Measurements from ENCODE around the gene SLC38A6.
"Not testable (repeated sequence)": the region's sequence is repeated elsewhere in the genome, so short reads cannot be mapped to it uniquely, and the experiment has no call there.

Gene SLC38A6

GRCh38 chr14:61063461-61063860 is 82.4 kb downstream of the SLC38A6 start:
- DNase-seq: no peak

GRCh38 chr14:61064210-61064609 is 83.2 kb downstream of the SLC38A6 start:
- DNase-seq: no peak

- no peak for DNase-seq
Measured at GRCh38 chr14:61064856-61065255, 83.8 kb downstream of the SLC38A6 start.

DNA sequence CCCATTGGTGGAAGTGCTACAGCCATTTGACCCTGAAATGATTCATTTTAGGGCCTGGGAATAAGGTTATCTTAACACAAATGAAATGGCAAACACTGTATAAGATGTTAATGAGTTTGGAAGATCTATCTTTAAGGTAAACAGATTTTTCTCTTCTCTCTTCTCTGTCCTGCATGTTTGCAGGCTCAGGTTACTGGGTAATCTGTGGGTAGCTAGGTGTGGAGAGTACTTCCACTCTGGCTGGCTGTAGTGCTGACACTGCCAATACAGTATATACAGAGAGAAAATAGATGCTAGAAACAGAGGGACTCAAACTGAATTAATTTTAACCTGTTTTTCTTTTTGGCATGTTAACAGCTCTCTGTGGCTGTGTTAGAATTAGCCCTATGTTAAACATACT is 84.6 kb downstream of the SLC38A6 start:
- no peak for DNase-seq

GRCh38 chr14:61072442-61072841 is 91.4 kb downstream of the SLC38A6 start:
- DNase-seq: not testable (repeated sequence)

DNA sequence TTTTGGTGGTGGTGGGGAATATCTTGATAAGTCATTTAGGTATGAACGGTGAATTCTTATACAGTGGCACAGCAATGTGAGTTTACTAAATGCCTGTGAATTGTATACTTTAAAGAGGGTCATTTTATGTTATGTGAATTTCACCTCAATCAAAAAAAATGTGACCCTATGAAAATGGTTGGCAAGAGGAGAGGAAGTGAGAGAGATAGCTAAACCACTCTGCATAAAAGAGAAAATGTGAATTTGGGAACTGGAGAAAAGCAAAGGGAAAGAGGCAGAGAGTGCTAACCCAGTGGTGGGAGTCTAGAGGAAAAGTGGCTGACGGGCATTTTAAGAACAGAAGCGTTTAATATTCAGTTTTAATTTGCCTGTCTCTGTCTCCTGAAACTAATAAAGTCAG is 93.8 kb downstream of the SLC38A6 start:
- no peak for DNase-seq

- DNase-seq: no peak
Measured at GRCh38 chr14:61076556-61076955, 95.5 kb downstream of the SLC38A6 start.

DNA sequence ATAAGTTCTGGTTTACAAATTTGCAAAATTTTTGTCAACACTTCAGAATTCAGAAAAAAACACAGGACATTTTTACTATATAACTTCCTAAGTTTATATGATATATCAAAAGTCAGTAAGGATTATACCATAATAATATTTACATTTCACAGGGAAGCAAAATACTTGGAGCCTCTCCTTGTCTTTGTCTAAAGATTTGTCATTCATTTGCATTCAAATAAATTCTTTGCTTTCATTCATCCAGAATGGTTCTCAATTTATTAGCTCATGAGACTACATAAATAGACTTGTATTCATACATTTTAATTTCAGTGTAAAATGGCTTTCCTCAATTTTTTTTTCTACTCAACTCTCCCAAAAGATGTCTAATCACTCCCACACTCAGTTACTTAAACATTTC is 96.4 kb downstream of the SLC38A6 start:
- DNase-seq: no peak

DNA sequence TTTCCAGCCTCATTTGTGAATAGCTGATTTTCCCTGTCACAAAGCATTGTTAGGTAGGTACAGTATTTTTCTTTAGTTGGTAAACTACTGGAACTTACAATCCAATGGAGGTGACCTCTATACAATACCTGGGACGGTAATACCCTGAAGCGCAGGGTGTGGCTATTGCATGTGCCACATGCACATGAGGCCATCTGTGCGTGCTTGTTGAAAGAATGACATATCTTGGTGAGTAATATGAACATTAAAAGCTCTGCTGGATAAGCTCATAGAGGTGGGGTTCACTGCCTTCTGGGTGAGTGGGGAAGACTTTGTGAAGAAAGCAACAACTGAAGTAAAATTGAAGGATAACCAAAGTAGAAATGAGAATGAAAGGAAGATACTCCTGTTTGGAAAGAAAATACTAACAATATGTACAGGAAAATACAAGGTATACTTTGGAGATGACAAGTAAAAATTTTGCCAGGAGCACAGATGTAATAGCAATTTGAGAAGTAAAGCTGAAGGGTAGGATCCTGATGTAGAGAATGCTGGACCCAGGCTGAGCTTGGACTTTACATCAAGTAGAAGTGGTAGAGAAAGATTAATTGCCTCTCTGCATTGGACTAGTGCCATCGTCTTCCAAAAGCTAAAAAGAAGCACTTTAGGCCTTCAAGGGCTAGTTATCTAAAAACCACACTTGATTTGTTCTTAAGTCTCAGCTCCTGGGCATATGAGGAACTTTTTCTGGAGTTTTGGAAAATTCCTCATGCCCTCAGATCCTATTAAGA is 97.1 kb downstream of the SLC38A6 start:
- DNase-seq: no peak

DNA sequence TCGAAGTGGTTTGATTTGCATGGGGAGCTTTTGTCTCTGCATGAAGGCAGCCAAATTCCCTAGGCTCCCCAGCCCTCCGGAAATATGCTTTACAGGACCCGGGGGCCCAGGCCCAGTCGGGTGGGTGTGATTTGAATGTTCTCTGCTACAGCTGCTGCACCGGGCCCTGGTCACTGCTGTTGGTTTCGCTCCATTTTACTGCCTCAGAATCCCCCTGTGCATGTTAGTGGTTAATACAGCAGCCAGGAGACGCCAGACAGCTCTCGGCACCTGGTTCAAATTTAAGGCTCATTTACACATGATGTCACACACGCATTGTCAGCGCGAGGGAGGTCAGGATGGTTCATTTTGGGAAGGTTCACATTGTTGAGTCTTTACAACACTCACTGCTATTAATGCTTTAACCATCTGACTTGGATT is 99.6 kb downstream of the SLC38A6 start:
- no peak for DNase-seq

GRCh38 chr14:61088081-61088480 is 107.0 kb downstream of the SLC38A6 start:
- no peak for DNase-seq

- no peak for DNase-seq
Measured at GRCh38 chr14:61089126-61089750, 108.2 kb downstream of the SLC38A6 start.

GRCh38 chr14:61090432-61091216 is 109.6 kb downstream of the SLC38A6 start:
- no peak for DNase-seq

DNA sequence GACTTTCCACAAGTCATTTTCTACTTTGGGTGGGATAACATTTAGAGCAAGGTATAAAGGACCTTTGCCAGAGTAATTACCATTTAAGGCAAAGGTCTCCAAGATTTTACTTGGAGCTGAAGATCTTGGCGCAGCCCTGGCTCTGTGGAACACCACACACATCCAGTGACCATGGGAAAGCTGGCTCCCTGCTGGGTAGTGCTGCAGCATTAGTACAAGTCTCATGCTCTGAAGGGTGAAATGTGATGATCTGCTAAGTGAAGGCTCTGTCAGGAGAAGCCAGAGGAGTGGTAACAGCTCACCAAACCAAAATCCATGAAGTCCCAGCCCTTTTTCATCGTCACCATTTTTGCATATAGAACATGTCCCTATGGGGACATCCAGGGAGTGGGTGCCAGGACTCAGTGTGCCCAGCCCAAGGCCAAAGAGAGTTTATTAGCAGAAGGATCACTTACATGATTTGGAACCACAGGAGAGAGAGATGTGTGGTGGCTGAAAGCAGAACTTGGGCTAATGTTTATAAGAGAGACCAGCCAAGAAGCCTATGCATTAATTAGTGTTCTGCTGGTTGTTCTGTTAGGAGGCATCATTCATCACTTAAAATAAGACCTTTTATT is 110.7 kb downstream of the SLC38A6 start:
- DNase-seq: no peak

GRCh38 chr14:61098096-61098495 is 117.1 kb downstream of the SLC38A6 start:
- DNase-seq: not testable (repeated sequence)

GRCh38 chr14:61098721-61099120 is 117.7 kb downstream of the SLC38A6 start:
- no peak for DNase-seq

GRCh38 chr14:61099216-61099835 is 118.3 kb downstream of the SLC38A6 start:
- no peak for DNase-seq

GRCh38 chr14:61101803-61102548 is 120.9 kb downstream of the SLC38A6 start:
- DNase-seq: peak; percentile 5

All from CD4-positive, alpha-beta T cell treated with Interleukin-21 for 1 hour (primary cell).